Neural progenitor cell (in vitro differentiated cells): ENCODE data around the gene NLGN2. TPM values are rescaled to one million over a fixed set of nuclear protein-coding genes. Genes with fewer than 3 reads are reported as not detected.

Experiments
- DNase-seq: peaks from one replicate; pipeline ENCODE4 v3.0.0-alpha.2; 2016; ENCODE audit warnings: low spot score
- H2AFZ ChIP-seq: fragments of 200-600 bp; sonication (generic); replicated peaks from 2 replicates; pipeline ENCODE4 v1.6.1; 2016; ENCODE audit warnings: antibody characterized with exemption
- H3F3A ChIP-seq: fragments of 200-600 bp; sonication (generic); 2 replicates; pipeline ENCODE4 v1.6.1; 2016; ENCODE audit warnings: antibody characterized with exemption, low read depth
- H3K27ac ChIP-seq: fragments of 200-600 bp; sonication (generic); 2 replicates; pipeline ENCODE4 v1.5.1; 2016; ENCODE audit warnings: mild to moderate bottlenecking
- H3K27me3 ChIP-seq: fragments of 200-600 bp; sonication (generic); 2 replicates; pipeline ENCODE4 v1.6.1; 2016; ENCODE audit warnings: mild to moderate bottlenecking, moderate library complexity
- H3K36me3 ChIP-seq: fragments of 200-600 bp; sonication (generic); 2 replicates; pipeline ENCODE4 v1.5.1; 2016
- H3K4me1 ChIP-seq: fragments of 200-600 bp; sonication (generic); 2 replicates; pipeline ENCODE4 v1.6.1; 2016; ENCODE audit warnings: mixed run types
- H3K4me2 ChIP-seq: fragments of 200-600 bp; sonication (generic); 2 replicates; pipeline ENCODE4 v1.6.1; 2016
- H3K4me3 ChIP-seq: fragments of 200-600 bp; sonication (generic); 2 replicates; pipeline ENCODE4 v1.5.1; 2016
- H3K79me2 ChIP-seq: fragments of 200-600 bp; sonication (generic); 2 replicates; pipeline ENCODE4 v1.6.1; 2016; ENCODE audit warnings: low read depth
- H3K9ac ChIP-seq: fragments of 200-600 bp; sonication (generic); 2 replicates; pipeline ENCODE4 v1.6.1; 2016
- H3K9me3 ChIP-seq: fragments of 200-600 bp; sonication (generic); 2 replicates; pipeline ENCODE4 v1.5.1; 2016; ENCODE audit warnings: low read depth
- H4K20me1 ChIP-seq: fragments of 200-600 bp; sonication (generic); 2 replicates; pipeline ENCODE4 v1.6.1; 2016; ENCODE audit warnings: low read depth
- H3K27ac Mint-ChIP-seq: 3 replicates; pipeline ENCODE4 v1.8.0; 2021; ENCODE audit warnings: mixed read lengths
- H3K27me3 Mint-ChIP-seq: 2 replicates; pipeline ENCODE4 v1.8.0; 2022; ENCODE audit warnings: low read depth, mild to moderate bottlenecking, inconsistent platforms, moderate library complexity, mixed read lengths; ENCODE audit not compliant: insufficient read depth
- H3K36me3 Mint-ChIP-seq: 3 replicates; pipeline ENCODE4 v1.8.0; 2021; ENCODE audit warnings: mixed read lengths
- H3K4me1 Mint-ChIP-seq: 3 replicates; pipeline ENCODE4 v1.8.0; 2021; ENCODE audit warnings: mixed read lengths
- H3K4me3 Mint-ChIP-seq: 3 replicates; pipeline ENCODE4 v1.8.0; 2021; ENCODE audit warnings: mild to moderate bottlenecking, moderate library complexity, mixed read lengths
- H3K9me3 Mint-ChIP-seq: 3 replicates; pipeline ENCODE4 v1.8.0; 2020; ENCODE audit warnings: mixed read lengths
- CTCF ChIP-seq: fragments of 200-600 bp; sonication (generic); IDR thresholded peaks from 2 replicates; pipeline ENCODE4 v1.5.1; 2017; ENCODE audit warnings: antibody characterized with exemption, mild to moderate bottlenecking
- EZH2 ChIP-seq: fragments of 200-600 bp; sonication (generic); IDR thresholded peaks from 2 replicates; pipeline ENCODE4 v1.6.1; 2017; ENCODE audit warnings: antibody characterized with exemption, mild to moderate bottlenecking, moderate library complexity
- EZH2phosphoT487 ChIP-seq: fragments of 200-600 bp; sonication (generic); IDR thresholded peaks from 2 replicates; pipeline ENCODE4 v1.6.1; 2017; ENCODE audit warnings: antibody characterized with exemption
- total RNA-seq: library from RNA; depleted of rRNA; stranded (reverse); fragments of >200 nt; gene quantifications from 2 replicates; pipeline ENCODE4 v1.2.3, GENCODE V29; 2015; ENCODE audit warnings: low replicate concordance

The NLGN2 gene
- total RNA-seq, 1 donor from 2014 or later: 13.9 TPM

GRCh38 chr17:7406235-7406825 is 1.3 kb upstream of the NLGN2 start:
- peak overlapping the region; percentile 6 for H3K27ac Mint-ChIP-seq
- H3K4me1 Mint-ChIP-seq: peaks cover 43% of the 10 kb centered on the region
- H3K4me3 Mint-ChIP-seq: peak overlapping the region; percentile 93
- H3K36me3 Mint-ChIP-seq: peaks cover 22% of the 10 kb centered on the region
- Histone ChIP-seq H4K20me1 (peaks cover 49% of the 10 kb centered on the region), H3K27ac (no peak overlapping the region), H3K9ac (peak overlapping the region; percentile 81), H3K4me2 (peak overlapping the region; percentile 100), H3F3A (peaks cover 43% of the 10 kb centered on the region), H3K4me3 (peak overlapping the region; percentile 97), H3K27me3 (no peaks in the 10 kb centered on the region), H2AFZ (no peak overlapping the region), H3K79me2 (peaks cover 46% of the 10 kb centered on the region), H3K36me3 (no peaks in the 10 kb centered on the region), H3K9me3 (no peaks in the 10 kb centered on the region), H3K4me1 (peaks cover 19% of the 10 kb centered on the region)
- peaks cover 13% of the 10 kb centered on the region for H3K27me3 Mint-ChIP-seq
- no peaks in the 10 kb centered on the region for H3K9me3 Mint-ChIP-seq
- TF ChIP-seq CTCF: no peak
- DNase-seq: peak; percentile 39

GRCh38 chr17:7407082-7407481 is 563 bp upstream of the NLGN2 start:
- H3K9ac ChIP-seq: no peak overlapping the region
- no peaks in the 10 kb centered on the region for H3K9me3 ChIP-seq
- peaks cover 19% of the 10 kb centered on the region for H3K36me3 Mint-ChIP-seq
- H4K20me1 ChIP-seq: peaks cover 54% of the 10 kb centered on the region
- no peak overlapping the region for H2AFZ ChIP-seq
- no peaks in the 10 kb centered on the region for H3K9me3 Mint-ChIP-seq
- H3K79me2 ChIP-seq: peaks cover 43% of the 10 kb centered on the region
- peak overlapping the region; percentile 100 for H3K4me2 ChIP-seq
- no peak overlapping the region for H3K27ac Mint-ChIP-seq
- H3K4me3 Mint-ChIP-seq: peak overlapping the region; percentile 79
- H3K27me3 Mint-ChIP-seq: peaks cover 13% of the 10 kb centered on the region
- DNase-seq: no peak
- peaks cover 38% of the 10 kb centered on the region for H3F3A ChIP-seq
- TF ChIP-seq EZH2phosphoT487 (no peak), EZH2 (no peak), CTCF (no peak)
- no peak overlapping the region for H3K27ac ChIP-seq
- peaks cover 19% of the 10 kb centered on the region for H3K4me1 ChIP-seq
- no peaks in the 10 kb centered on the region for H3K27me3 ChIP-seq
- no peaks in the 10 kb centered on the region for H3K36me3 ChIP-seq
- H3K4me3 ChIP-seq: peak overlapping the region; percentile 97
- peaks cover 38% of the 10 kb centered on the region for H3K4me1 Mint-ChIP-seq

- Histone ChIP-seq H3K9ac (no peak overlapping the region), H3K27ac (no peak overlapping the region), H2AFZ (no peak overlapping the region), H3K4me1 (peaks cover 19% of the 10 kb centered on the region), H3K27me3 (no peaks in the 10 kb centered on the region), H3F3A (peaks cover 30% of the 10 kb centered on the region), H3K9me3 (no peaks in the 10 kb centered on the region), H3K4me3 (no peak overlapping the region), H4K20me1 (peaks cover 60% of the 10 kb centered on the region), H3K4me2 (no peak overlapping the region), H3K79me2 (peaks cover 33% of the 10 kb centered on the region), H3K36me3 (peaks cover 8% of the 10 kb centered on the region)
- no peak for DNase-seq
- peaks cover 41% of the 10 kb centered on the region for H3K4me1 Mint-ChIP-seq
- peaks cover 12% of the 10 kb centered on the region for H3K27me3 Mint-ChIP-seq
- H3K36me3 Mint-ChIP-seq: peaks cover 21% of the 10 kb centered on the region
- no peak overlapping the region for H3K27ac Mint-ChIP-seq
- no peak overlapping the region for H3K4me3 Mint-ChIP-seq
- no peaks in the 10 kb centered on the region for H3K9me3 Mint-ChIP-seq
- TF ChIP-seq EZH2 (no peak), EZH2phosphoT487 (no peak), CTCF (no peak)
These were observed 645 bp downstream of the NLGN2 start for GRCh38 chr17:7408252-7408727.
